A549 treated with Hydrocortisone at 1 μM for 4 hours (cell line): ENCODE data around the gene SPRTN. TPM values are rescaled to one million over a fixed set of nuclear protein-coding genes. Genes with fewer than 3 reads are reported as not detected.

ENCODE experiments used
- total RNA-seq: library from RNA; stranded (reverse); fragments of 200-300 nt; extraction: Qiagen RNA extraction; gene quantifications from 5 replicates; pipeline ENCODE4 v1.2.3, GENCODE V29; 2022

The SPRTN gene, protein sequence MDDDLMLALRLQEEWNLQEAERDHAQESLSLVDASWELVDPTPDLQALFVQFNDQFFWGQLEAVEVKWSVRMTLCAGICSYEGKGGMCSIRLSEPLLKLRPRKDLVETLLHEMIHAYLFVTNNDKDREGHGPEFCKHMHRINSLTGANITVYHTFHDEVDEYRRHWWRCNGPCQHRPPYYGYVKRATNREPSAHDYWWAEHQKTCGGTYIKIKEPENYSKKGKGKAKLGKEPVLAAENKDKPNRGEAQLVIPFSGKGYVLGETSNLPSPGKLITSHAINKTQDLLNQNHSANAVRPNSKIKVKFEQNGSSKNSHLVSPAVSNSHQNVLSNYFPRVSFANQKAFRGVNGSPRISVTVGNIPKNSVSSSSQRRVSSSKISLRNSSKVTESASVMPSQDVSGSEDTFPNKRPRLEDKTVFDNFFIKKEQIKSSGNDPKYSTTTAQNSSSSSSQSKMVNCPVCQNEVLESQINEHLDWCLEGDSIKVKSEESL
- 12.2 to 15.7 TPM (median 14.0 TPM) in 5 replicates for total RNA-seq

DNA sequence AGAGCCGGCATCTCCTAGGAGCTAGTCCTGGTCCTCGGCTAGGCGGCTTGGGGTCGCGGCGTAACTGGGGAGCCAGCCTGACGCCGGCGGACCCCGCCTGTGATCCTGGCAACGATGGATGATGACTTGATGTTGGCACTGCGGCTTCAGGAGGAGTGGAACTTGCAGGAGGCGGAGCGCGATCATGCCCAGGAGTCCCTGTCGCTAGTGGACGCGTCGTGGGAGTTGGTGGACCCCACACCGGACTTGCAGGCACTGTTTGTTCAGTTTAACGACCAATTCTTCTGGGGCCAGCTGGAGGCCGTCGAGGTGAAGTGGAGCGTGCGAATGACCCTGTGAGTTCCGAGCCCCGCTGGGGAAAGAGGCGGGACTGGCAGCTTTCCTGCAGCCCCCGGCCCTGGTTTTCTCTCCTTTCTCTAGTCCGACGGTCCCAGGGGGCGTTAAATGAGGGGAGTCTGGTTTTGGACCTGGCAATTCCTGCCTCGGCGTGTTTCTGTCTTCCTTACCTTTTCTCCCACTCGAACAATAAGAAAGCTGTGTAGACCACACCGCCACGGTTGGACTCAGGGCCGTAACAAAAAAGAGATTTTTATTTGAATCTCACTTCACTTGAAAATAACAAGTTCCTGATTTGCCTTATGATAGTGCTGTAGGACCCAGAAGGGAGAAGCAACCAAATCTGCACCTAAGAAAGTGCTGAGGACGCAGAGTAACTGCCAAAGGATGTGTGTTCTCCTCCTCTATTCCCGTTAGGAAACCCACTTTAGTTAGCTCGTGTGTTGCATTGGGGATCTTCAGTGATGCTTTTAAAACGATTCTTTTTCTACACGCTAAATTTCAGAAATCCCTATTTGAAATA is at the start of gene SPRTN:
Gene SPRTN (plus strand): TSS at position 24 of the 859 bp plus-strand sequence. CDS start 91 bp downstream, at position 115.

DNA sequence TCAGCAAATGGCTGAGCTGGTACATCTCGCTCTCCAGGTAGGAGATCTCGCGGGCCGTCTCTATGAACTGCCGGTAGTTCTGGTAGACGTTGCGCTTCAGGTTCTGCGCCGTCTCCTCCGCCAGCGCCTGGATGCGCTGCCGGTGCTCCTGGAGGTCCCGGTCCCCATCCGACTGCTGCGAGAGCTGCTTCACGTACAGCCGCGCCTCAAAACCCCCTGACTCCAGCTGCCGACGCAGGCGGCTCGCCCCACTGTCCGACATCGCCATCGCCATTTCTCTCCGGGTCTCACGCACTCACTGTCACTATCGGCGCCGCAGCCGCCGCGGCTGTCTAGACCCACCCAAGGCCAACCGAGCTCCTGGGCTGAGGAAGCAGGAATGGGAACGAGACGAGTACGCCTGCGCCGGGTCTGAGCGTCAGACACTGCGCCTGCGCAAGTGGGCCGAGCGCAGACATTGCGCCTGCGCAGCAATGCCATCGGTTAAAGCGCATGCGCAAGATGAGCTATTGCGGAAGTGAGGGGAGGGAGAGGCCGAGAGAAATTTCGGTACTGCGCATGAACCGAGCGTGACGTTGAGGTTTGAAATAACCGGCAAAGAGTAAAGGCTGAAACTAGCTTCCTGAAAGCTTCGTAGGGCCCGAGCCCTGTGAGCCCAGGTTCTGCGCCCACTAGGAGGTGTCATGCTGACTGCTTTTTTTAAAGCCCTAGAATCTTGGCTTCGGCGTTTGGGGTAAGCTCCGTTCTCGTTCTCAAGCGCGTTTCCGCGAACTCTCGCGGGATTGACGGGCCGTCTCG is 422 bp upstream of the SPRTN start, which contains the start of gene EXOC8:
Gene EXOC8 (minus strand): TSS at position 381 of the 798 bp plus-strand sequence. CDS start 107 bp downstream, at position 274.

Other genes starting within 250 kb of the SPRTN start
- 0.13 to 0.30 TPM (median 0.16 TPM) in 5 replicates for gene TRIM67, start 176.2 kb upstream of the SPRTN start, total RNA-seq
- gene GNPAT, start 97.1 kb upstream of the SPRTN start, total RNA-seq, result 35.6 to 41.2 TPM (median 37.0 TPM) in 5 replicates
- gene EXOC8, start 441 bp upstream of the SPRTN start, total RNA-seq, result 8.0 to 11.4 TPM (median 8.7 TPM) in 5 replicates
- gene EGLN1, start 84.0 kb downstream of the SPRTN start, total RNA-seq, result 53.0 to 77.4 TPM (median 61.8 TPM) in 5 replicates
- 35.1 to 66.7 TPM (median 40.2 TPM) in 5 replicates for gene TSNAX, start 190.4 kb downstream of the SPRTN start, total RNA-seq